Ishikawa (cell line): ENCODE measurements around the gene NPPA.

Experiments used
- CEBPB ChIP-seq: IDR thresholded peaks from 2 replicates; pipeline ENCODE4 v1.6.1; 2012
- CREB1 ChIP-seq: IDR thresholded peaks from 2 replicates; pipeline ENCODE4 v1.6.1; 2012; ENCODE audit warnings: low read depth
- EGR1 ChIP-seq: IDR thresholded peaks from 2 replicates; pipeline ENCODE4 v1.6.1; 2012
- EP300 ChIP-seq: IDR thresholded peaks from 2 replicates; pipeline ENCODE4 v1.6.1; 2012; ENCODE audit warnings: borderline replicate concordance
- FOXM1 ChIP-seq: IDR thresholded peaks from 2 replicates; pipeline ENCODE4 v1.6.1; 2012; ENCODE audit warnings: low read depth, borderline replicate concordance
- MAX ChIP-seq: IDR thresholded peaks from 2 replicates; pipeline ENCODE4 v1.6.1; 2012
- NFIC ChIP-seq: IDR thresholded peaks from 2 replicates; pipeline ENCODE4 v1.6.1; 2012
- RAD21 ChIP-seq: IDR thresholded peaks from 2 replicates; pipeline ENCODE4 v1.6.1; 2012; ENCODE audit warnings: low read depth
- REST ChIP-seq: IDR thresholded peaks from 2 replicates; pipeline ENCODE4 v1.6.1; 2012; ENCODE audit warnings: low read depth, mild to moderate bottlenecking
- TAF1 ChIP-seq: IDR thresholded peaks from 2 replicates; pipeline ENCODE4 v1.6.1; 2012; ENCODE audit warnings: low read depth, mild to moderate bottlenecking
- TCF12 ChIP-seq: IDR thresholded peaks from 2 replicates; pipeline ENCODE4 v1.6.1; 2012; ENCODE audit warnings: low read depth
- TEAD4 ChIP-seq: IDR thresholded peaks from 2 replicates; pipeline ENCODE4 v1.6.1; 2012
- USF1 ChIP-seq: IDR thresholded peaks from 2 replicates; pipeline ENCODE4 v1.6.1; 2012
- YY1 ChIP-seq: IDR thresholded peaks from 2 replicates; pipeline ENCODE4 v1.6.1; 2012; ENCODE audit warnings: low read depth

- TF ChIP-seq EP300 (no peak), RAD21 (no peak), TCF12 (no peak), CREB1 (no peak), MAX (no peak), USF1 (no peak), REST (no peak), EGR1 (no peak), YY1 (no peak), FOXM1 (no peak), TAF1 (no peak), CEBPB (no peak), TEAD4 (no peak), NFIC (no peak)
Observed at GRCh38 chr1:11881749-11882441, 34.3 kb upstream of the NPPA start.
